ENCODE results near the gene PDXP. TPM values are rescaled to one million over a fixed set of nuclear protein-coding genes. Genes with fewer than 3 reads are reported as not detected.

PDXP gene
- total RNA-seq, 1 experiment from 2014 or later = 42.7 TPM

GRCh38 chr22:37681001-37681424, 22.5 kb downstream of the PDXP start:
- POLR2A ChIA-PET = interaction anchor here (1.4 to 2.6 kb wide), 2 partner anchors 10 to 24 kb away, joined by 4 to 5 read pairs; no protein-coding TSS in a partner anchor
- ATAC-seq = no peak
- Histone ChIP-seq H3K79me2 (ENCODE audit: insufficient read depth, low read length) (peaks cover 6% of the 10 kb centered on the region; the same call in 1 of the 2 replicates), H3K27ac (ENCODE audit: low read depth, low read length) (no peak overlapping the region), H3K4me2 (ENCODE audit: low read length) (peak overlapping the region; percentile 36), H2AFZ (ENCODE audit: low read depth, low read length, poor library complexity, severe bottlenecking) (no peak overlapping the region), H3K27me3 (ENCODE audit: insufficient read depth, low read length) (no peaks in the 10 kb centered on the region), H3K9me3 (ENCODE audit: control insufficient read depth in 1 of 2, insufficient read depth in 1 of 2, low read depth in 1 of 2, low read length in 2 of 2) (no peaks in the 10 kb centered on the region), H3K9ac (ENCODE audit: low read length) (no peak overlapping the region; the same call in 1 of the 2 replicates), H3K4me3 (replicated peaks in 1 of 2; ENCODE audit: low read depth in 1 of 2, low read length in 2 of 2) (no peak overlapping the region), H3K36me3 (ENCODE audit: control insufficient read depth in 1 of 2, insufficient read depth in 2 of 2, low read length in 2 of 2) (peaks cover 5 to 11% of the 10 kb centered on the region in 2 experiments; a peak in 3 of 4 replicates), H4K20me1 (ENCODE audit: insufficient read depth) (no peaks in the 10 kb centered on the region), H3K4me1 (ENCODE audit: control insufficient read depth in 1 of 2, insufficient read depth in 2 of 2, low read length in 2 of 2) (peaks cover 17 to 67% of the 10 kb centered on the region in 2 experiments), H3K9me2 (ENCODE audit: insufficient read depth) (no peaks in the 10 kb centered on the region)
- TF ChIP-seq POLR2A (IDR thresholded peaks at IDR 0.05; ENCODE audit: borderline replicate concordance, extremely low read depth, insufficient read depth, insufficient read length) (peak; percentile 21), ZBTB33 (IDR thresholded peaks at IDR 0.05; ENCODE audit: extremely low read depth, insufficient replicate concordance, low read length) (no peak)
- no peak for DNase-seq (ENCODE audit: low read depth, low spot score)
- RAD21 ChIA-PET (ENCODE audit: low non-redundant PET in 1 of 2, low total read pairs in 2 of 2, uncharacterized antibody in 2 of 2, unreplicated experiment in 2 of 2) = interaction anchor here (0.6 to 2.3 kb wide), 6 partner anchors 31 to 119 kb away, joined by 3 to 15 read pairs (median 3); no protein-coding TSS in a partner anchor
- BruUV-seq (replicated peaks) = no TSS peak
- intact Hi-C loops (cut with micrococcal nuclease) = loop anchor here (2.0 kb wide), 2 partner anchors 38 to 142 kb away; no protein-coding TSS in a partner anchor
- CTCF ChIA-PET = interaction anchor here (0.7 to 3.3 kb wide), 12 partner anchors 9 to 142 kb away, joined by 3 to 28 read pairs (median 6); partner anchors contain the start of genes GGA1 and PDXP

GRCh38 chr22:37681556-37682049, 23.1 kb downstream of the PDXP start:
- BruUV-seq (replicated peaks) = no TSS peak
- RAD21 ChIA-PET (ENCODE audit: low non-redundant PET in 1 of 2, low total read pairs in 2 of 2, uncharacterized antibody in 2 of 2, unreplicated experiment in 2 of 2) = interaction anchor here (0.6 to 2.3 kb wide), 8 partner anchors 27 to 119 kb away, joined by 3 to 15 read pairs (median 3); no protein-coding TSS in a partner anchor
- Histone ChIP-seq H3K27me3 (ENCODE audit: insufficient read depth, low read length) (no peaks in the 10 kb centered on the region), H3K4me3 (replicated peaks in 1 of 2; ENCODE audit: low read depth in 1 of 2, low read length in 2 of 2) (no peak overlapping the region), H2AFZ (ENCODE audit: low read depth, low read length, poor library complexity, severe bottlenecking) (no peak overlapping the region), H3K79me2 (ENCODE audit: insufficient read depth, low read length) (peaks cover 4% of the 10 kb centered on the region), H3K36me3 (ENCODE audit: control insufficient read depth in 1 of 2, insufficient read depth in 2 of 2, low read length in 2 of 2) (peaks cover 5 to 11% of the 10 kb centered on the region in 2 experiments; a peak in 3 of 4 replicates), H3K9me3 (ENCODE audit: control insufficient read depth in 1 of 2, insufficient read depth in 1 of 2, low read depth in 1 of 2, low read length in 2 of 2) (no peaks in the 10 kb centered on the region), H3K9ac (ENCODE audit: low read length) (peak overlapping the region; percentile 40; the same call in 1 of the 2 replicates), H3K27ac (ENCODE audit: low read depth, low read length) (0 out of 2 replicates have a peak overlapping the region, but pooled peaks have one; percentile 2), H3K4me1 (ENCODE audit: control insufficient read depth in 1 of 2, insufficient read depth in 2 of 2, low read length in 2 of 2) (peaks cover 14 to 62% of the 10 kb centered on the region in 2 experiments), H3K4me2 (ENCODE audit: low read length) (peak overlapping the region; percentile 36), H3K9me2 (ENCODE audit: insufficient read depth) (no peaks in the 10 kb centered on the region), H4K20me1 (ENCODE audit: insufficient read depth) (no peaks in the 10 kb centered on the region)
- ATAC-seq (peak; percentile 68), DNase-seq (ENCODE audit: low read depth, low spot score) (peak; percentile 62)
- intact Hi-C loops (cut with micrococcal nuclease) = loop anchor here (2.0 kb wide), 2 partner anchors 39 to 143 kb away; no protein-coding TSS in a partner anchor
- TF ChIP-seq CTCF (IDR thresholded peaks at IDR 0.05 in 2 of 3, conservative IDR thresholded peaks at IDR 0.05 in 1 of 3; ENCODE audit: borderline replicate concordance in 1 of 3, insufficient read depth in 1 of 3, low read depth in 2 of 3, low read length in 2 of 3) (peak in 2 of 3 experiments; percentile 92 to 96; a peak in 4 of 6 replicates), EGR1 (IDR thresholded peaks at IDR 0.05; ENCODE audit: low read depth) (no peak), POLR2A (IDR thresholded peaks at IDR 0.05; ENCODE audit: borderline replicate concordance, extremely low read depth, insufficient read depth, insufficient read length) (no peak)
- CTCF ChIA-PET = interaction anchor here (0.7 to 3.3 kb wide), 13 partner anchors 10 to 143 kb away, joined by 3 to 28 read pairs (median 5); partner anchors contain the start of genes GGA1 and PDXP
- POLR2A ChIA-PET = no interaction called here

All from HCT116 (cell line).